Nasal cavity respiratory epithelium epithelial cell of viscerocranial mucosa (primary cell): ENCODE measurements around the gene EIF2AK3. TPM values are rescaled to one million over a fixed set of nuclear protein-coding genes. Genes with fewer than 3 reads are reported as not detected.

Source experiments
- total RNA-seq: library from RNA; depleted of rRNA; stranded (reverse); fragments of >200 nt; gene quantifications from 2 replicates; pipeline ENCODE4 v1.2.3, GENCODE V29; 2014

Gene EIF2AK3
- 32.8 and 43.0 TPM in 2 replicates for total RNA-seq

GRCh38 chr2:88627055-88627855, at the start of gene EIF2AK3:
Gene EIF2AK3, minus strand, starts transcription at chr2:88627464. Its CDS starts 190 bp downstream, at chr2:88627274.

Other genes with a start within 250 kb of the EIF2AK3 start
- 0.34 TPM in 1 of 2 replicates, not detected in the other for gene FOXI3, start 174.8 kb downstream of the EIF2AK3 start, total RNA-seq
- 6.2 and 8.3 TPM in 2 replicates for gene RPIA, start 64.2 kb upstream of the EIF2AK3 start, total RNA-seq